B cell (primary cell): ENCODE data around the gene GSS. TPM values are rescaled to one million over a fixed set of nuclear protein-coding genes. Genes with fewer than 3 reads are reported as not detected.
A peak's percentile ranks its signal among the peaks of the same experiment; 100 is the strongest.

ENCODE experiments used
- ATAC-seq: fragments of 200-7000 bp; cut with Tn5 transposase; one replicate; pipeline ENCODE4 v1.10.0; 2021; ENCODE audit warnings: low read depth, mild to moderate bottlenecking, moderate number of reproducible peaks, moderate library complexity
- CTCF ChIA-PET: fragments of 350-600 bp; sonication (Branson Sonifier 250); formaldehyde crosslinking; loops from one replicate; lab custom pipeline; 2021; ENCODE audit warnings: antibody characterized with exemption, inconsistent platforms; lab: Charles Lee
- POLR2A ChIA-PET: fragments of 350-600 bp; sonication (Branson Sonifier 250); formaldehyde crosslinking; loops from one replicate; lab custom pipeline; 2021; ENCODE audit warnings: antibody characterized with exemption; lab: Charles Lee
- DNase-seq: peaks from one replicate; pipeline ENCODE4 v3.0.0; 2013
- H2AFZ ChIP-seq: 2 replicates; pipeline ENCODE4 v1.6.1; 2012; ENCODE audit warnings: mild to moderate bottlenecking, low read depth, low read length; ENCODE audit not compliant: insufficient read depth, poor library complexity, severe bottlenecking
- H3K27ac ChIP-seq, 2 donors: 1 replicate in 1 of 2; 2 replicates in 1 of 2; pipeline ENCODE4 v1.5.1; 2012 to 2013; ENCODE audit warnings: low read length in 2 of 2, mild to moderate bottlenecking in 2 of 2, moderate library complexity in 1 of 2
- H3K27me3 ChIP-seq, 4 experiments: fragments of 200-600 bp in 1 of 4; sonication (generic) in 1 of 4; replicated peaks in 1 of 4; 1 replicate in 2 of 4; 2 replicates in 2 of 4; pipeline versions ENCODE4 v1.6.1 to v1.7.0; 2013 to 2016; ENCODE audit warnings: low read length in 3 of 4, mild to moderate bottlenecking in 2 of 4, mixed read lengths in 1 of 4, moderate library complexity in 1 of 4; ENCODE audit not compliant: insufficient read depth in 4 of 4, control insufficient read depth in 3 of 4; ENCODE audit errors: control extremely low read depth in 1 of 4
- H3K36me3 ChIP-seq, 2 experiments: replicated peaks in 1 of 2; 1 replicate in 1 of 2; 2 replicates in 1 of 2; pipeline versions ENCODE4 v1.6.1 to v1.7.1; 2013; ENCODE audit warnings: low read length in 1 of 2; ENCODE audit not compliant: insufficient read depth in 2 of 2, control insufficient read depth in 1 of 2; ENCODE audit errors: control extremely low read depth in 1 of 2, extremely low read depth in 1 of 2
- H3K4me1 ChIP-seq, 2 donors: fragments of 200-600 bp in 1 of 2; sonication (generic) in 1 of 2; 1 replicate in 1 of 2; 2 replicates in 1 of 2; pipeline versions ENCODE4 v1.5.1 to v1.6.1; 2013 to 2017; ENCODE audit warnings: low read length in 2 of 2; ENCODE audit not compliant: control insufficient read depth in 2 of 2, insufficient read depth in 2 of 2
- H3K4me2 ChIP-seq: replicated peaks from 2 replicates; pipeline ENCODE3; 2012; ENCODE audit warnings: mild to moderate bottlenecking, low read depth, low read length; ENCODE audit not compliant: poor library complexity, severe bottlenecking
- H3K4me3 ChIP-seq, 5 experiments: fragments of 200-600 bp in 1 of 5; sonication (generic) in 1 of 5; 1 replicate in 3 of 5; 2 replicates in 2 of 5; pipeline versions ENCODE4 v1.5.1 to v1.7.0; 2011 to 2016; ENCODE audit warnings: low read length in 4 of 5, mild to moderate bottlenecking in 4 of 5, low read depth in 2 of 5, control low read depth in 1 of 5, moderate library complexity in 1 of 5; ENCODE audit not compliant: insufficient read depth in 1 of 5; ENCODE audit errors: control extremely low read depth in 1 of 5, extremely low read depth in 1 of 5
- H3K79me2 ChIP-seq: fragments of 200-600 bp; sonication (generic); one replicate; pipeline ENCODE4 v1.6.0; 2016; ENCODE audit warnings: low read length; ENCODE audit not compliant: control insufficient read depth, insufficient read depth
- H3K9ac ChIP-seq: fragments of 200-600 bp; sonication (generic); 2 replicates; pipeline ENCODE4 v1.6.1; 2017; ENCODE audit warnings: mild to moderate bottlenecking, low read length, moderate library complexity
- H3K9me3 ChIP-seq, 3 donors: one replicate each; pipeline versions ENCODE4 v1.6.1 to v1.7.1; 2013; ENCODE audit warnings: low read length in 2 of 3; ENCODE audit not compliant: control insufficient read depth in 2 of 3, insufficient read depth in 1 of 3; ENCODE audit errors: control extremely low read depth in 1 of 3
- H4K20me1 ChIP-seq: 2 replicates; pipeline ENCODE4 v1.6.0; 2012; ENCODE audit warnings: mild to moderate bottlenecking, low read length; ENCODE audit not compliant: insufficient read depth, control insufficient read depth, poor library complexity, severe bottlenecking
- H3K27ac Mint-ChIP-seq: one replicate; pipeline ENCODE4 v1.8.0; 2021; ENCODE audit warnings: mixed read lengths
- H3K27me3 Mint-ChIP-seq: one replicate; pipeline ENCODE4 v1.8.0; 2021; ENCODE audit warnings: mixed read lengths
- H3K4me1 Mint-ChIP-seq: one replicate; pipeline ENCODE4 v1.8.0; 2021; ENCODE audit warnings: mixed read lengths
- H3K4me3 Mint-ChIP-seq: one replicate; pipeline ENCODE4 v1.8.0; 2021; ENCODE audit warnings: mixed read lengths
- H3K9me3 Mint-ChIP-seq: one replicate; pipeline ENCODE4 v1.8.0; 2022; ENCODE audit warnings: mixed read lengths; ENCODE audit not compliant: insufficient read depth
- EZH2 ChIP-seq: IDR thresholded peaks from 2 replicates; pipeline ENCODE4 v1.6.1; 2012; ENCODE audit warnings: borderline replicate concordance, low read depth, mild to moderate bottlenecking, moderate library complexity, low read length; ENCODE audit not compliant: insufficient read depth, poor library complexity, severe bottlenecking
- WGBS: methylation state at CpG from one replicate; pipeline ENCODE4 v1.1.5; 2013; ENCODE audit warnings: missing lambda C conversion rate; ENCODE audit not compliant: insufficient coverage; 5-methylcytosine and 5-hydroxymethylcytosine counted together
- intact Hi-C: fragments of 100-400 bp; cut with micrococcal nuclease; formaldehyde crosslinking; loops from one replicate; pipeline ENCODE4 v1.10.0; 2022
- polyA plus RNA-seq: library from polyadenylated mRNA; depleted of rRNA; stranded (reverse); fragments of >200 nt; gene quantifications from 2 replicates; pipeline ENCODE4 v1.2.3, GENCODE V29; 2012
- total RNA-seq, 2 donors: library from RNA; stranded (reverse); fragments of 120-200 nt in 1 of 2; gene quantifications; 1 replicate in 1 of 2; 2 replicates in 1 of 2; pipeline versions ENCODE4 v1.2.3 to v1.2.4, GENCODE V29; 2013 to 2022
- TF ChIP-seq, protein P1 (sequence below): fragments of 200-600 bp; IDR thresholded peaks from one replicate; pipeline ENCODE4 v1.8.0; 2022; ENCODE audit warnings: antibody characterized with exemption, mild to moderate bottlenecking

The GSS gene
- total and polyA plus RNA-seq, 2 donors (not counting 1 experiment from before 2014, with no cell fraction given), result 22.5 to 28.6 TPM

DNA sequence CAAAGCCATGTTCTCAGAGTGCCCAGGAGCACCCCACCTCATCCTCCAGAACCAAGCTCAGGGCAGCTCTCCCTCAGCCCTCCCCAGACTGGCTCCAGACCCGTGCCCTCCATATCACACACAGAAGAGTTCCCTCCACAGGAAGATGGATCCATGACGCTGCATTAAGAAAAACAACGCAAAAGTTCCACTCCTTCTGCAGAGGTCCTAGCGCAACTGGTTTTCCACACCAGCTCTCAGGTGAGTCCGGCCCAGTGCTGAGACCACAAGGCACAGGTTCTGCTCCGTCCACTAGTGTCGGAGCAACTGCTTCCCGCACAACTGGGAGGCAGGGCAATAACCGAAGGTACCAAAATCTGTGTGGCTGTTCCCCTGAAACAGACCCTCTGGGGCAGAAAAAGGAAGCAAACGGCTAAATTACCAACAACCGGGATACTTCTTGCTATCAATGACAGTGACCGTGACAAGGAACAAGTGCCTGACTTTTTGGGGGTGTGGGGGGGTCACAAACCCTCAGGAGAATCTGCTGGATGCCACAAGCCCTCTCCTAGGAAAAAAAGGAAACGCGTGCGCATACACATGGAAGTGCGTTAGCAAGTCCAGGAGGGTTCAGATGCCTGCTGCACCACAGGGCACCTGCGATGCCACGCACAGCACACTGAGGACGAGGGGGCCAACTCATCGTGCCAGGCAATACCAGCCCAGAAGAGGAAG lies 49.3 kb upstream of the GSS start:
- Histone ChIP-seq H3K9ac (no peak overlapping the region), H3K9me3 (no peaks in the 10 kb centered on the region), H3K4me2 (no peak overlapping the region), H3K4me1 (no peaks in the 10 kb centered on the region), H3K27ac (no peak overlapping the region), H2AFZ (no peak overlapping the region), H3K4me3 (no peak overlapping the region), H3K79me2 (no peaks in the 10 kb centered on the region), H3K36me3 (peaks cover 2 to 92% of the 10 kb centered on the region in 2 experiments), H3K27me3 (no peaks in the 10 kb centered on the region), H4K20me1 (no peaks in the 10 kb centered on the region)
- ChIA-PET POLR2A (no interaction called here), CTCF (no interaction called here)
- DNase-seq (no peak), ATAC-seq (no peak)
- Mint-ChIP-seq H3K4me1 (peaks cover 4% of the 10 kb centered on the region), H3K9me3 (no peaks in the 10 kb centered on the region), H3K4me3 (no peak overlapping the region), H3K27me3 (no peaks in the 10 kb centered on the region), H3K27ac (no peak overlapping the region)
- WGBS, result 96% methylated on average over 20 of the region's 20 CpGs
- intact Hi-C loops, result no loop called here
- TF ChIP-seq, protein P1, sequence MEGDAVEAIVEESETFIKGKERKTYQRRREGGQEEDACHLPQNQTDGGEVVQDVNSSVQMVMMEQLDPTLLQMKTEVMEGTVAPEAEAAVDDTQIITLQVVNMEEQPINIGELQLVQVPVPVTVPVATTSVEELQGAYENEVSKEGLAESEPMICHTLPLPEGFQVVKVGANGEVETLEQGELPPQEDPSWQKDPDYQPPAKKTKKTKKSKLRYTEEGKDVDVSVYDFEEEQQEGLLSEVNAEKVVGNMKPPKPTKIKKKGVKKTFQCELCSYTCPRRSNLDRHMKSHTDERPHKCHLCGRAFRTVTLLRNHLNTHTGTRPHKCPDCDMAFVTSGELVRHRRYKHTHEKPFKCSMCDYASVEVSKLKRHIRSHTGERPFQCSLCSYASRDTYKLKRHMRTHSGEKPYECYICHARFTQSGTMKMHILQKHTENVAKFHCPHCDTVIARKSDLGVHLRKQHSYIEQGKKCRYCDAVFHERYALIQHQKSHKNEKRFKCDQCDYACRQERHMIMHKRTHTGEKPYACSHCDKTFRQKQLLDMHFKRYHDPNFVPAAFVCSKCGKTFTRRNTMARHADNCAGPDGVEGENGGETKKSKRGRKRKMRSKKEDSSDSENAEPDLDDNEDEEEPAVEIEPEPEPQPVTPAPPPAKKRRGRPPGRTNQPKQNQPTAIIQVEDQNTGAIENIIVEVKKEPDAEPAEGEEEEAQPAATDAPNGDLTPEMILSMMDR, result no peak
- no peak for TF ChIP-seq EZH2

DNA sequence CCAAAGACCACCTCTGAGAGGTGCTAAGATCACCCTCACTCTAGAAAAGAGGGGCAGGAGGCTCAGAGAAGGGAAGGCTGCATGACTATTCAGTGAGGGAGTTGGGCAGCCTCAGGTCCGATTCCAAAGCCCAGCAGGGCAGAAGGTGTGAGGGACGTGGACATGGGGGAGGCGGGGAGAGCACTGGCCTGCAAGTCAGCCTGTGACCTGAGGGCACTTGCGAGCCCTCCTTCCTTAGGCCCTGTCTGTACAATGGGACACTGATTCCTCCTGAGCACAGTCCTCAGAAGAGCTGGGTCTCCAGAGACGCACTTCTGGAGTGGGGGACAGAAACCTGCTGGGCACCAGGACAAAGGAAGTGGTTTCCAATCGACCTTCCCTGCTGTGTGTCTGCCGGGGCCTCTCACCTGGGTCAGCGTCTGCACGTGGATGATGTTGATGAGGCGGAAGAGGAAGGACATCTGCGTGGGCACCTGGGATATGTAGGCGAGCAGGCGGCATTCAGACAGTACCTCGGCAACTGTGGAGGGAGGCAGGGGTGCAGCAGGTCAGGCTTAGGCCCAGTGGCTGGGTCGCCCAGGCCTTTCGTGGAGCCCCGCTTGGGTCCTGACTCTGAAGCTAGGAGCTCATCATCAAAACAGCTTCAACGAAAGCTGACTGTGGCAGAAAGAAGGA lies 48.6 kb upstream of the GSS start:
- no peaks in the 10 kb centered on the region for H3K27me3 Mint-ChIP-seq
- H3K27ac Mint-ChIP-seq, result peak overlapping the region; percentile 46
- no peaks in the 10 kb centered on the region for H3K9me3 ChIP-seq
- H2AFZ ChIP-seq, result no peak overlapping the region
- H3K27ac ChIP-seq, result no peak overlapping the region
- peaks cover 0 to 87% of the 10 kb centered on the region in 2 experiments for H3K36me3 ChIP-seq
- H3K4me1 Mint-ChIP-seq, result peaks cover 4% of the 10 kb centered on the region
- H4K20me1 ChIP-seq, result no peaks in the 10 kb centered on the region
- no peaks in the 10 kb centered on the region for H3K27me3 ChIP-seq
- no peak overlapping the region for H3K4me2 ChIP-seq
- ChIA-PET POLR2A (no interaction called here), CTCF (no interaction called here)
- DNase-seq, result no peak
- H3K4me3 Mint-ChIP-seq, result no peak overlapping the region
- WGBS, result 89% methylated on average over 18 of the region's 18 CpGs
- no peak for TF ChIP-seq EZH2
- TF ChIP-seq, protein P1, result no peak
- no peaks in the 10 kb centered on the region for H3K79me2 ChIP-seq
- no peaks in the 10 kb centered on the region for H3K9me3 Mint-ChIP-seq
- no peak overlapping the region for H3K4me3 ChIP-seq
- no peaks in the 10 kb centered on the region for H3K4me1 ChIP-seq
- ATAC-seq, result no peak
- intact Hi-C loops, result no loop called here
- H3K9ac ChIP-seq, result no peak overlapping the region
